A549 treated with ZK216348 at 1 μM for 4 hours (cell line): Measurements from ENCODE around the gene RBP4. TPM values are rescaled to one million over a fixed set of nuclear protein-coding genes. Genes with fewer than 3 reads are reported as not detected.

Experiments
- total RNA-seq: library from RNA; stranded (reverse); fragments of 200-300 nt; extraction: Qiagen RNA extraction; gene quantifications from 5 replicates; pipeline ENCODE4 v1.2.3, GENCODE V29; 2022; ENCODE audit warnings: low read depth

The RBP4 gene
- 5.1 to 10.1 TPM (median 9.7 TPM) in 5 replicates for total RNA-seq

DNA sequence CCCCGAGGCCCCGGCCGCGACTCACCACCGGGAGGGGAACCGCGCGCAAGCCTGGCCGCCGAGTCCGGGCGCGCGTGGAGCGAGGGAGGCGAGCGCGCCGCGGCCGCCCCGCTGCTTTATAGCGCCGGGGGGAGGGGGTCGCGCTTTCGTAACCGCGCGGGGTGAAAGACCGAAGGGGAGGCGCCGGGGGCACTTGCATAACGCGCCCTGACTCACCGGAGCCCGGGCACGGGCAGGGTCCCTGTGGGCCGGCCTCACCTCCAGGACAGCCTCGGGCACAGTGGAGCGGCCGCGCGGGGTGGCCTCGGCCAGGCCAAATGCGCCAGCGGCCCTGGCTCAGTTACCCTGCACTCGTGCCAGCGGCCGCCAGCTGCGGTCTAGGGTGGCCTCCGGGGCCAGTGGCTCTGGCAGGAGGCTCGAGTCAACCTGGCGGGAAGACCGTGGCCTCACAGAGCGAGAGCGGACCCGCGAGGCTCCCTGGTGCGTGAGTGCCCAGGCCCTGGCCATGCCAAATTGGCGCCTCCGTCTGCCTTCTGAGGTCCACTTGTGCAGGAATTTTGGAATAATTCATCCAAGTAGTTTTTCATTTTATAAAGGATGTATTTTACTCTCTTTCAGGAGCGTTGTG is at the start of gene RBP4:
Gene RBP4 (minus strand): TSS at position 90 of the 628 bp plus-strand sequence. CDS start 207 bp downstream, outside the sequence.

GRCh38 chr10:93612311-93612710 is 11.3 kb upstream of the RBP4 start, which contains the start of gene PDE6C:
Gene PDE6C, plus strand, starts transcription at chr10:93612537. Its CDS starts 189 bp downstream, at chr10:93612726.

DNA sequence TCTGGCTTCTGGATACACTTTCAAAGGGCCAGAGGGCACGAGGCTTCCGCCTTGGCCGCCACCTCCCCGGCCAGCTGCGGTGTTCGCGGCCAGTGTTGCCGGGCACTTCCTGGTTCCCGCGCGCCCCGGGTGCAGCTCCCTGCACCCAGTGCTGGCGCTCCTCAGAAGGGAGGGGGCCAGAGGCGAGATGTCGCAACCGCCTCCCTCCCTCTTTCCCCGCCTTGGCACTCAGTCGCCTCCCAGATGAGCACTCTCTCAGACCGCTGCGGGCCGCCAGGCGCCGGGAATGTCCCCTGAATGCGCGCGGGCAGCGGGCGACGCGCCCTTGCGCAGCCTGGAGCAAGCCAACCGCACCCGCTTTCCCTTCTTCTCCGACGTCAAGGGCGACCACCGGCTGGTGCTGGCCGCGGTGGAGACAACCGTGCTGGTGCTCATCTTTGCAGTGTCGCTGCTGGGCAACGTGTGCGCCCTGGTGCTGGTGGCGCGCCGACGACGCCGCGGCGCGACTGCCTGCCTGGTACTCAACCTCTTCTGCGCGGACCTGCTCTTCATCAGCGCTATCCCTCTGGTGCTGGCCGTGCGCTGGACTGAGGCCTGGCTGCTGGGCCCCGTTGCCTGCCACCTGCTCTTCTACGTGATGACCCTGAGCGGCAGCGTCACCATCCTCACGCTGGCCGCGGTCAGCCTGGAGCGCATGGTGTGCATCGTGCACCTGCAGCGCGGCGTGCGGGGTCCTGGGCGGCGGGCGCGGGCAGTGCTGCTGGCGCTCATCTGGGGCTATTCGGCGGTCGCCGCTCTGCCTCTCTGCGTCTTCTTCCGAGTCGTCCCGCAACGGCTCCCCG is 34.4 kb downstream of the RBP4 start, which contains the start of gene FFAR4:
Gene FFAR4 (plus strand): TSS at position 231 of the 842 bp plus-strand sequence. CDS start 56 bp downstream, at position 287.

Other genes with a start within 250 kb of the RBP4 start
- gene MYOF, start 118.9 kb downstream of the RBP4 start, total RNA-seq: 196 to 244 TPM (median 231 TPM) in 5 replicates
- 51.3 to 104 TPM (median 66.1 TPM) in 5 replicates for gene CEP55, start 104.6 kb downstream of the RBP4 start, total RNA-seq
- 0.12 to 0.33 TPM (median 0.22 TPM) in 5 replicates for gene FFAR4, start 34.6 kb downstream of the RBP4 start, total RNA-seq
- gene PDE6C, start 11.3 kb upstream of the RBP4 start, total RNA-seq: not detected in 5 replicates
- 3.9 to 8.2 TPM (median 5.3 TPM) in 5 replicates for gene FRA10AC1, start 101.4 kb upstream of the RBP4 start, total RNA-seq
- not detected in 5 replicates for gene LGI1, start 156.7 kb upstream of the RBP4 start, total RNA-seq